Right atrium auricular region (tissue), 2 donors: ENCODE results near the gene LRP1B. TPM values are rescaled to one million over a fixed set of nuclear protein-coding genes. Genes with fewer than 3 reads are reported as not detected.
A peak's percentile ranks its signal among the peaks of the same experiment; 100 is the strongest.

Experiments used
- DNase-seq: peaks from one replicate; pipeline ENCODE4 v3.0.0-alpha.2; 2019; ENCODE audit warnings: low spot score
- H3K27ac ChIP-seq, 2 donors: fragments of 200-600 bp; sonication (generic); 1 replicate in 1 of 2; 2 replicates in 1 of 2; pipeline ENCODE4 v1.5.1; 2016 to 2019
- H3K27me3 ChIP-seq, 2 donors: fragments of 200-600 bp; sonication (generic); one replicate each; pipeline versions ENCODE4 v1.5.1 to v1.6.0; 2017 to 2019
- H3K36me3 ChIP-seq: fragments of 200-600 bp; sonication (generic); one replicate; pipeline ENCODE4 v1.5.1; 2016
- H3K4me1 ChIP-seq, 2 donors: fragments of 200-600 bp; sonication (generic); one replicate each; pipeline versions ENCODE4 v1.5.1 to v1.6.0; 2017 to 2019
- H3K4me3 ChIP-seq, 2 donors: fragments of 200-600 bp; sonication (generic); 1 replicate in 1 of 2; 2 replicates in 1 of 2; pipeline ENCODE4 v1.5.1; 2017 to 2019; ENCODE audit warnings: mild to moderate bottlenecking in 1 of 2, moderate library complexity in 1 of 2
- H3K9me3 ChIP-seq, 2 donors: fragments of 200-600 bp; sonication (generic); one replicate each; pipeline ENCODE4 v1.5.1; 2019
- total RNA-seq, 2 donors: library from RNA; depleted of rRNA; stranded (reverse); fragments of >200 nt; gene quantifications; one replicate each; pipeline ENCODE4 v1.1.0, GENCODE V29; 2016
- TF ChIP-seq, protein P1 (sequence below), 2 donors: fragments of 200-600 bp; sonication (generic); IDR thresholded peaks; one replicate each; pipeline ENCODE4 v1.5.1; 2019; ENCODE audit warnings: antibody characterized with exemption in 2 of 2

The LRP1B gene
- total RNA-seq, 2 donors from 2014 or later = 0.44 to 0.47 TPM

DNA sequence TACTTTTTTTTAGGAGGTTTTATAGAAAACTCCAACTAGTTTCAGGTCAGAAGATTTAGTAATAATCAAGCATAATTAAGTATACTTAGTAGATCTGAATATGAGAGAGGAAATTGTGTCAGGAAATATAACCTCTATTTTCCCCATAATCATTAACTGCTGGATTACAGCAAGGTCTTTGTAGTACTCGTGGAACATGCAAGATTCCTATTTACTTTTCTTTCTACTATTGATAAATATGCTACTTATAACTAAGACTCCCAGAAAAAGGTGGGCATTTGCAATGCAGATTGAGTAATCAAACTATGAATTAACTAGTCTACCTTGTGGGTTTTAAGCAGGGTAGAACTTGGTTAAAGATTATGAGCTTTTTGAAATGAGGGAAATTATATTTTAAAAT is 570.1 kb downstream of the LRP1B start:
- TF ChIP-seq, protein P1, sequence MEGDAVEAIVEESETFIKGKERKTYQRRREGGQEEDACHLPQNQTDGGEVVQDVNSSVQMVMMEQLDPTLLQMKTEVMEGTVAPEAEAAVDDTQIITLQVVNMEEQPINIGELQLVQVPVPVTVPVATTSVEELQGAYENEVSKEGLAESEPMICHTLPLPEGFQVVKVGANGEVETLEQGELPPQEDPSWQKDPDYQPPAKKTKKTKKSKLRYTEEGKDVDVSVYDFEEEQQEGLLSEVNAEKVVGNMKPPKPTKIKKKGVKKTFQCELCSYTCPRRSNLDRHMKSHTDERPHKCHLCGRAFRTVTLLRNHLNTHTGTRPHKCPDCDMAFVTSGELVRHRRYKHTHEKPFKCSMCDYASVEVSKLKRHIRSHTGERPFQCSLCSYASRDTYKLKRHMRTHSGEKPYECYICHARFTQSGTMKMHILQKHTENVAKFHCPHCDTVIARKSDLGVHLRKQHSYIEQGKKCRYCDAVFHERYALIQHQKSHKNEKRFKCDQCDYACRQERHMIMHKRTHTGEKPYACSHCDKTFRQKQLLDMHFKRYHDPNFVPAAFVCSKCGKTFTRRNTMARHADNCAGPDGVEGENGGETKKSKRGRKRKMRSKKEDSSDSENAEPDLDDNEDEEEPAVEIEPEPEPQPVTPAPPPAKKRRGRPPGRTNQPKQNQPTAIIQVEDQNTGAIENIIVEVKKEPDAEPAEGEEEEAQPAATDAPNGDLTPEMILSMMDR (IDR thresholded peaks at IDR 0.05) = no peak
- no peak overlapping the region for H3K27ac ChIP-seq
- no peaks in the 10 kb centered on the region for H3K27me3 ChIP-seq
- no peak overlapping the region for H3K4me3 ChIP-seq
- no peaks in the 10 kb centered on the region for H3K4me1 ChIP-seq
- no peaks in the 10 kb centered on the region for H3K36me3 ChIP-seq
- no peak for DNase-seq
- H3K9me3 ChIP-seq = no peaks in the 10 kb centered on the region

DNA sequence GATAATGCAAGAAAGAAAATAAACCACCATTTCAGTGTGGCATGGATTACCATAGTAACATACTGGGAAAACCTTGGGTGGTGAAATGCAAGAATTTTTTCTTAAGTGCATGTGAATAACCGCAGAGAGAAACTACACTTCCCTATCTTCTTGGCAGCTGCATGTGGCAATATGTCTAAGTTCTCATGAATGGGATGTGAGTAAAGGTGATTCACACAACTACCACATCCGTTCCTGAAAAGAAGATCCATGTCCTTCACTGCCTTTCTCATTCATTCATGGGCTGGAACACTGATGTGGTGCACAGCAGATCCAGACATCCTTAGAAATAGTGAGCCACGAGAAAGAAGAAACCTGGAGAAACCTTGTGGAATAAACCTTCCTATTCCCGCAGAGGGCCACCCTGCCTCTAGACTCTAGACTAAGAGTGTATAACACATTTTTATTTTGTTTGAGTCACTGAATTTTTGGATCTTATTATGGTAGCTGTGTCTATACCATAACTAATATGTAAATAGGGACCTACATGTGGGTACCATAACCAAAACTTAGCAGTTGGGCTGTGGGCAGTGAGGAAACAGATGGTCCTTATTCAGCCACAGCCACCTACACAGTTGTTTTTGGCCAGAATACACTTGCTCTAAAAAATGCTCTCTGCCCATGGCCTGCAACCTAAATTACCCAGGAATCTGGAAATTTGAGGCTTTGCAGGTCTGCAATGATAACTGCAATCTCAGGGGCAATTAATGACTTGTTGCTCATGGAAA is 573.3 kb downstream of the LRP1B start:
- Histone ChIP-seq H3K9me3 (no peaks in the 10 kb centered on the region), H3K27me3 (no peaks in the 10 kb centered on the region), H3K4me3 (no peak overlapping the region), H3K27ac (no peak overlapping the region), H3K36me3 (no peaks in the 10 kb centered on the region), H3K4me1 (no peaks in the 10 kb centered on the region)
- no peak for DNase-seq
- TF ChIP-seq, protein P1 (IDR thresholded peaks at IDR 0.05) = no peak

- no peak overlapping the region for H3K27ac ChIP-seq
- no peaks in the 10 kb centered on the region for H3K9me3 ChIP-seq
- H3K4me3 ChIP-seq = no peak overlapping the region
- TF ChIP-seq, protein P1 (IDR thresholded peaks at IDR 0.05) = no peak
- no peaks in the 10 kb centered on the region for H3K36me3 ChIP-seq
- H3K27me3 ChIP-seq = no peaks in the 10 kb centered on the region
- no peak for DNase-seq
- no peaks in the 10 kb centered on the region for H3K4me1 ChIP-seq
Observed at GRCh38 chr2:141555876-141556470, 574.8 kb downstream of the LRP1B start.

GRCh38 chr2:141554810-141555209 is 576.0 kb downstream of the LRP1B start:
- no peaks in the 10 kb centered on the region for H3K9me3 ChIP-seq

DNA sequence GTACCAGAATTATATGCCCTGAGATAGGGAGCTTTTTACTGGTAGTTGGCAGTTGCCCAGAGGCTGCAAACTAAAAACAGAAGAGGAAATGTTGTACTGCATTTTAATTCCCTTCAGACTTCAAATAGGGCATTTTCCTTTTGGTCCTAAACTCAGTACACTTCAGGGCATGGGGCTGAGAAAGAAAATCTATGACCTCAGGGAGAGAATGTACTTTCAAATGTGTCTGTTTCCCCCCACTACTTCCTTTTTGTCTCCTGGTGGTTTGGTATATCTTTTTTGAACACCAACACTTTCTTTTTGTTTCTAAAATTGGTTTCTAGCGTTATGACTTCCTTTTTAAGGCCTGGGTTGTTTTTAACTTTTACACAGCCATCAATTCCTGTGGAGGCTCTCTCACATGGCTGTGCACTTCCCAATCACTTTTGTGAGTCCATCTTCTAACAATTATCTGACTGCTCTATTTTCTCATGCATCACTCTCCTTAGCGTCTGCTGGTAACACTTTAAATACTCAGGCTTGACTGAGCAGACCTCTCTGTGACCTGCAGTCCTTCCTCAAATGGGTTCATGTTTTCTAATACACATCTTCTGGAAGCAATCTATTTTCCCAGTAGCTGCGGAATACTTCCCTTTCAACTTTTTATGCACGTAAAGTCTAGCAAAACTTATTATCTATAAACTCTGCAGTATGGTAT is 596.0 kb downstream of the LRP1B start:
- no peaks in the 10 kb centered on the region for H3K4me1 ChIP-seq
- no peak for DNase-seq
- no peaks in the 10 kb centered on the region for H3K36me3 ChIP-seq
- TF ChIP-seq, protein P1 (IDR thresholded peaks at IDR 0.05) = no peak
- H3K4me3 ChIP-seq = no peak overlapping the region
- no peak overlapping the region for H3K27ac ChIP-seq
- no peaks in the 10 kb centered on the region for H3K9me3 ChIP-seq
- no peaks in the 10 kb centered on the region for H3K27me3 ChIP-seq

More at GRCh38 chr2:141554810-141555209, 576.0 kb downstream of the LRP1B start:
- DNase-seq = no peak
- H3K4me1 ChIP-seq = no peaks in the 10 kb centered on the region
- H3K27ac ChIP-seq = no peak overlapping the region
- TF ChIP-seq, protein P1 (IDR thresholded peaks at IDR 0.05) = peak; percentile 26 to 60
- no peaks in the 10 kb centered on the region for H3K27me3 ChIP-seq
- H3K36me3 ChIP-seq = no peaks in the 10 kb centered on the region
- no peak overlapping the region for H3K4me3 ChIP-seq
